WTC11 (cell line): ENCODE data around the gene TMED4. TPM values are rescaled to one million over a fixed set of nuclear protein-coding genes. Genes with fewer than 3 reads are reported as not detected.

ENCODE experiments used
- ATAC-seq: fragments of 200-7000 bp; cut with Tn5 transposase; 2 replicates; pipeline ENCODE4 v1.10.0; 2021; ENCODE audit warnings: mild to moderate bottlenecking, moderate library complexity
- CTCF ChIA-PET: fragments of 300-600 bp; sonication (Branson Sonifier 250); formaldehyde crosslinking; loops from one replicate; lab custom pipeline; 2021; ENCODE audit warnings: antibody characterized with exemption; lab: Charles Lee
- POLR2A ChIA-PET: fragments of 350-600 bp; sonication (Branson Sonifier 250); formaldehyde crosslinking; loops from one replicate; lab custom pipeline; 2021; ENCODE audit warnings: antibody characterized with exemption; lab: Charles Lee
- DNase-seq: peaks from one replicate; pipeline ENCODE4 v3.0.0; 2021; ENCODE audit warnings: low spot score
- H3K27ac Mint-ChIP-seq: 2 replicates; pipeline ENCODE4 v1.8.0; 2021; ENCODE audit warnings: mixed read lengths
- H3K27me3 Mint-ChIP-seq: 2 replicates; pipeline ENCODE4 v1.8.0; 2021; ENCODE audit warnings: low read depth, mild to moderate bottlenecking, moderate library complexity, mixed read lengths
- H3K36me3 Mint-ChIP-seq: 2 replicates; pipeline ENCODE4 v1.8.0; 2021; ENCODE audit warnings: mixed read lengths
- H3K4me1 Mint-ChIP-seq: 2 replicates; pipeline ENCODE4 v1.8.0; 2022; ENCODE audit warnings: mixed read lengths
- H3K4me3 Mint-ChIP-seq: 2 replicates; pipeline ENCODE4 v1.8.0; 2021; ENCODE audit warnings: mild to moderate bottlenecking, moderate library complexity, mixed read lengths
- H3K9me3 Mint-ChIP-seq: 2 replicates; pipeline ENCODE4 v1.8.0; 2021; ENCODE audit warnings: mixed read lengths
- CBFB ChIP-seq: sonication (generic); formaldehyde crosslinking; IDR thresholded peaks from 2 replicates; pipeline ENCODE4 v1.8.1; 2022; ENCODE audit warnings: mild to moderate bottlenecking, low read depth, missing genetic modification reagents
- CREB1 ChIP-seq: sonication (generic); formaldehyde crosslinking; IDR thresholded peaks from 2 replicates; pipeline ENCODE4 v1.8.0; 2023; ENCODE audit warnings: mild to moderate bottlenecking, missing genetic modification reagents
- CREM ChIP-seq: sonication (generic); formaldehyde crosslinking; IDR thresholded peaks from 2 replicates; pipeline ENCODE4 v1.8.1; 2022; ENCODE audit warnings: mild to moderate bottlenecking, missing genetic modification reagents, moderate library complexity
- GRHL2 ChIP-seq: fragments of 250-450 bp; sonication (Bioruptor Pico); IDR thresholded peaks from 2 replicates; pipeline ENCODE4 v1.8.0; 2022; ENCODE audit warnings: mild to moderate bottlenecking, moderate library complexity; ENCODE audit not compliant: insufficient replicate concordance, severe bottlenecking
- JAZF1 ChIP-seq: fragments of 250-450 bp; sonication (Bioruptor Pico); IDR thresholded peaks from 2 replicates; pipeline ENCODE4 v1.9.0; 2021; ENCODE audit warnings: moderate library complexity, mild to moderate bottlenecking, inconsistent platforms
- NR1H2 ChIP-seq: sonication (generic); formaldehyde crosslinking; IDR thresholded peaks from 2 replicates; pipeline ENCODE4 v1.9.0; 2021; ENCODE audit warnings: mild to moderate bottlenecking, moderate library complexity, missing genetic modification reagents
- NR3C1 ChIP-seq: sonication (generic); formaldehyde crosslinking; conservative IDR thresholded peaks from 2 replicates; pipeline ENCODE4 v1.8.1; 2023; ENCODE audit warnings: low read depth, mild to moderate bottlenecking, missing genetic modification reagents
- RELA ChIP-seq: sonication (generic); formaldehyde crosslinking; IDR thresholded peaks from 2 replicates; pipeline ENCODE4 v1.8.1; 2022; ENCODE audit warnings: missing genetic modification reagents, mild to moderate bottlenecking, borderline replicate concordance
- SMAD4 ChIP-seq: sonication (generic); formaldehyde crosslinking; IDR thresholded peaks from 2 replicates; pipeline ENCODE4 v1.8.0; 2022; ENCODE audit warnings: mild to moderate bottlenecking, missing genetic modification reagents
- TEAD4 ChIP-seq: sonication (generic); formaldehyde crosslinking; IDR thresholded peaks from 2 replicates; pipeline ENCODE4 v1.8.0; 2022; ENCODE audit warnings: mild to moderate bottlenecking, missing genetic modification reagents
- ZNF317 ChIP-seq: sonication (generic); formaldehyde crosslinking; IDR thresholded peaks from 2 replicates; pipeline ENCODE4 v1.8.1; 2023; ENCODE audit warnings: low read depth, mild to moderate bottlenecking, moderate library complexity, missing genetic modification reagents, borderline replicate concordance
- ZNF396 ChIP-seq: fragments of 250-450 bp; sonication (Bioruptor Pico); IDR thresholded peaks from 2 replicates; pipeline ENCODE4 v1.8.0; 2021; ENCODE audit warnings: mild to moderate bottlenecking, moderate library complexity, borderline replicate concordance
- total RNA-seq: library from RNA; stranded (reverse); gene quantifications from 3 replicates; pipeline ENCODE4 v1.2.3, GENCODE V29; 2021
- TF ChIP-seq, protein P1 (sequence below): sonication (generic); formaldehyde crosslinking; IDR thresholded peaks from 2 replicates; pipeline ENCODE4 v1.8.1; 2023; ENCODE audit warnings: mild to moderate bottlenecking, missing genetic modification reagents, borderline replicate concordance
- TF ChIP-seq, protein P2 (sequence below): fragments of 250-450 bp; sonication (Bioruptor Pico); IDR thresholded peaks from 2 replicates; pipeline ENCODE4 v1.9.0; 2021; ENCODE audit warnings: mild to moderate bottlenecking
- TF ChIP-seq, protein P3 (sequence below): sonication (generic); formaldehyde crosslinking; IDR thresholded peaks from 2 replicates; pipeline ENCODE4 v1.8.1; 2022; ENCODE audit warnings: mild to moderate bottlenecking, missing genetic modification reagents, moderate library complexity, borderline replicate concordance
- TF ChIP-seq, protein P4 (sequence below): sonication (generic); formaldehyde crosslinking; IDR thresholded peaks from 2 replicates; pipeline ENCODE4 v1.8.1; 2022; ENCODE audit warnings: missing genetic modification reagents, borderline replicate concordance
- TF ChIP-seq, protein P5 (sequence below): sonication (generic); formaldehyde crosslinking; IDR thresholded peaks from 2 replicates; pipeline ENCODE4 v1.8.1; 2022; ENCODE audit warnings: low read depth, missing genetic modification reagents, borderline replicate concordance
- TF ChIP-seq, protein P6 (sequence below): sonication (generic); formaldehyde crosslinking; IDR thresholded peaks from 2 replicates; pipeline ENCODE4 v1.8.1; 2023; ENCODE audit warnings: mild to moderate bottlenecking, missing genetic modification reagents, moderate library complexity

TMED4 gene
- total RNA-seq, 1 experiment from 2014 or later, result 58.6 TPM

DNA sequence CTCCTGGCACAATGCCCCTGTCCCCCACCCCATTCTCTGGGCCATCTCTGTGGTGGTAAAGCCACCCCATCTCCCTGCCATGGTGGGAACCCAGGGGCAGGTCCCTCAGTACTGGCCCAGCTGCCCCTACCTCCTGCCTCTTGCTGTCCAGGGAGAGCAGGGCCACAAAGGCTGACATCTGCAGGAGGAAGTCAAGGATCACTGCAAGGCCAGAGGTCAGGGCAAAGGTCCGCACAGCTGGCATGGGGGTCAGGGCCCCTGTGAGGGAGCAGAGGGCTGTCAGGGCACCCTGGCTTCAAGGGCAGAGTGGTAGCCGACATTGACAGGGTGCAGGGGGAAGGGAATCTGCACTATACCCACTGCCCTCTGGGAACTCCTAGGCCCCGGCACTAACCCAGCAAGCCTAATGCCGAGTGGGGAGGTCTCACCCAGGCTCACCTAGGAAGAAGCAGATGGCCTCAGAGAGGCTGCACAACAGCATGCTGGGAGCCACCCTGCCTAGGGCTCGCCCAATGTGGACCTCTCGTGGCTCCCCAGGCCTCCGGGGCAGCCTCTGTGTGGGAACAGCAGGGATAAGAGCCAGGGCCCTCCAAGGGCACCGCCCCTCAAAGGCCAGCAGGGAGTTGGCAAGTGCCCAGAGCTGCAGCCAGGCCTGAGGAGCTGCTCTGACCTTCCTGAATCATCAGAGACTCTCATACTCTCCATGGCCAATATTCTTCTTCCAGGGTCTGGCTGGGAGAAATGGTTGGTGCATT lies 48.6 kb downstream of the TMED4 start (continued):
- TF ChIP-seq, protein P1, sequence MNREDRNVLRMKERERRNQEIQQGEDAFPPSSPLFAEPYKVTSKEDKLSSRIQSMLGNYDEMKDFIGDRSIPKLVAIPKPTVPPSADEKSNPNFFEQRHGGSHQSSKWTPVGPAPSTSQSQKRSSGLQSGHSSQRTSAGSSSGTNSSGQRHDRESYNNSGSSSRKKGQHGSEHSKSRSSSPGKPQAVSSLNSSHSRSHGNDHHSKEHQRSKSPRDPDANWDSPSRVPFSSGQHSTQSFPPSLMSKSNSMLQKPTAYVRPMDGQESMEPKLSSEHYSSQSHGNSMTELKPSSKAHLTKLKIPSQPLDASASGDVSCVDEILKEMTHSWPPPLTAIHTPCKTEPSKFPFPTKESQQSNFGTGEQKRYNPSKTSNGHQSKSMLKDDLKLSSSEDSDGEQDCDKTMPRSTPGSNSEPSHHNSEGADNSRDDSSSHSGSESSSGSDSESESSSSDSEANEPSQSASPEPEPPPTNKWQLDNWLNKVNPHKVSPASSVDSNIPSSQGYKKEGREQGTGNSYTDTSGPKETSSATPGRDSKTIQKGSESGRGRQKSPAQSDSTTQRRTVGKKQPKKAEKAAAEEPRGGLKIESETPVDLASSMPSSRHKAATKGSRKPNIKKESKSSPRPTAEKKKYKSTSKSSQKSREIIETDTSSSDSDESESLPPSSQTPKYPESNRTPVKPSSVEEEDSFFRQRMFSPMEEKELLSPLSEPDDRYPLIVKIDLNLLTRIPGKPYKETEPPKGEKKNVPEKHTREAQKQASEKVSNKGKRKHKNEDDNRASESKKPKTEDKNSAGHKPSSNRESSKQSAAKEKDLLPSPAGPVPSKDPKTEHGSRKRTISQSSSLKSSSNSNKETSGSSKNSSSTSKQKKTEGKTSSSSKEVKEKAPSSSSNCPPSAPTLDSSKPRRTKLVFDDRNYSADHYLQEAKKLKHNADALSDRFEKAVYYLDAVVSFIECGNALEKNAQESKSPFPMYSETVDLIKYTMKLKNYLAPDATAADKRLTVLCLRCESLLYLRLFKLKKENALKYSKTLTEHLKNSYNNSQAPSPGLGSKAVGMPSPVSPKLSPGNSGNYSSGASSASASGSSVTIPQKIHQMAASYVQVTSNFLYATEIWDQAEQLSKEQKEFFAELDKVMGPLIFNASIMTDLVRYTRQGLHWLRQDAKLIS (CRISPR knock-in tag), result no peak

DNA sequence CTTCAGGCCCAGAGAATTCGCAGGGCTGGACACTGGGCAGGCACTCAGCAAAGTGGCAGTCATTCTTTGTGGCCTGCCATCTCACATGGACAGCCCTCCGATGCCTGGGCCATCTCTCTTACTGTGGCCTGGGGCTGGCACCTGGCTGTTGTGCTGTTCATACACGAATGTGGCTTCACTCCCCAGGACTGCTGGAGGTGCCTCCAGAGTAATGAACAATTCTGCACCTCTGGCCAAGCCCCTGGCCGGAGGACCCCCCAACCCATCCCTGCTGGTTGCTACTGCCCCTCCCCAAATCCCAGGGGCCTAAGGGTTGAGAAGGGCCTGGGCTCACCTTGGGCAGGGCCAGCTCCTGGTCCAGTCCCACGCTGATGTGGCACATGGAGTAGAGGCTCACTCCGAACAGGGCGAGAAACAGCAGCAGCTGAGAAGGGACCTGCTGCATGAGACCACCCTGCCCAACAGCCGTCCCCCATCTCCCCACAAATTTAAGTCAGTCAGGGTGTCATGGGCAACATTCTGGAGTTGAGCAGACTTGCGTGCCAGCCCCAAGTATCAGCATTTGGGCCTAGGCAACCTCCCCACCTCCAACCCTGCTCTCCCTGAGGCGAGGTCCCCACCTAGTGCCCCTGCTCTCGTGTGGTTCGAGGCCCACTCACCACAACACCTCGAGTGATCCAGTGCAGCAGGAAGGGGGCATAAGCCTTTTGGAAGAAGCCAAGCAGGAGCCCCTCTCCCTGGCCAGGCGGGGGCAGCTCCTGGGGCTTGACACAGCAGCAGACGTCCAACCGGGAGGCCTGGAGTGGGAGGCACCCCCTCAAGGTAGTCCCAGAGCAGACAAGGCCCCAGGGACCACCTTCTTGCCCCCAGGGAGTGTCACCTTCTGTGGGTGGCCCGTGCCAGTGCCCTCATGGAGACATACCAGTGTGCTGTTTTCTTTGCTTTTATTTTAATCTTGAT lies 50.3 kb downstream of the TMED4 start:
- ChIA-PET POLR2A (no interaction called here), CTCF (interaction anchor here (0.6 kb wide), 1 partner anchor 289 kb away, joined by 4 read pairs; no protein-coding TSS in a partner anchor)
- Mint-ChIP-seq H3K27ac (no peak overlapping the region), H3K4me3 (no peak overlapping the region), H3K4me1 (no peaks in the 10 kb centered on the region), H3K27me3 (peaks cover 3% of the 10 kb centered on the region), H3K9me3 (peaks cover 4% of the 10 kb centered on the region; the same call in 1 of the 2 replicates), H3K36me3 (no peaks in the 10 kb centered on the region)
- no peak for DNase-seq
- no peak for ATAC-seq
- TF ChIP-seq CREM (CRISPR knock-in tag) (no peak), TEAD4 (CRISPR knock-in tag) (no peak), CREB1 (CRISPR knock-in tag) (no peak), SMAD4 (CRISPR knock-in tag) (no peak), CBFB (no peak), RELA (CRISPR knock-in tag) (no peak)
- TF ChIP-seq, protein P2, sequence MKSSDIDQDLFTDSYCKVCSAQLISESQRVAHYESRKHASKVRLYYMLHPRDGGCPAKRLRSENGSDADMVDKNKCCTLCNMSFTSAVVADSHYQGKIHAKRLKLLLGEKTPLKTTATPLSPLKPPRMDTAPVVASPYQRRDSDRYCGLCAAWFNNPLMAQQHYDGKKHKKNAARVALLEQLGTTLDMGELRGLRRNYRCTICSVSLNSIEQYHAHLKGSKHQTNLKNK, result no peak
- TF ChIP-seq, protein P3, sequence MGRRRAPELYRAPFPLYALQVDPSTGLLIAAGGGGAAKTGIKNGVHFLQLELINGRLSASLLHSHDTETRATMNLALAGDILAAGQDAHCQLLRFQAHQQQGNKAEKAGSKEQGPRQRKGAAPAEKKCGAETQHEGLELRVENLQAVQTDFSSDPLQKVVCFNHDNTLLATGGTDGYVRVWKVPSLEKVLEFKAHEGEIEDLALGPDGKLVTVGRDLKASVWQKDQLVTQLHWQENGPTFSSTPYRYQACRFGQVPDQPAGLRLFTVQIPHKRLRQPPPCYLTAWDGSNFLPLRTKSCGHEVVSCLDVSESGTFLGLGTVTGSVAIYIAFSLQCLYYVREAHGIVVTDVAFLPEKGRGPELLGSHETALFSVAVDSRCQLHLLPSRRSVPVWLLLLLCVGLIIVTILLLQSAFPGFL (CRISPR knock-in tag), result no peak
- TF ChIP-seq, protein P4, sequence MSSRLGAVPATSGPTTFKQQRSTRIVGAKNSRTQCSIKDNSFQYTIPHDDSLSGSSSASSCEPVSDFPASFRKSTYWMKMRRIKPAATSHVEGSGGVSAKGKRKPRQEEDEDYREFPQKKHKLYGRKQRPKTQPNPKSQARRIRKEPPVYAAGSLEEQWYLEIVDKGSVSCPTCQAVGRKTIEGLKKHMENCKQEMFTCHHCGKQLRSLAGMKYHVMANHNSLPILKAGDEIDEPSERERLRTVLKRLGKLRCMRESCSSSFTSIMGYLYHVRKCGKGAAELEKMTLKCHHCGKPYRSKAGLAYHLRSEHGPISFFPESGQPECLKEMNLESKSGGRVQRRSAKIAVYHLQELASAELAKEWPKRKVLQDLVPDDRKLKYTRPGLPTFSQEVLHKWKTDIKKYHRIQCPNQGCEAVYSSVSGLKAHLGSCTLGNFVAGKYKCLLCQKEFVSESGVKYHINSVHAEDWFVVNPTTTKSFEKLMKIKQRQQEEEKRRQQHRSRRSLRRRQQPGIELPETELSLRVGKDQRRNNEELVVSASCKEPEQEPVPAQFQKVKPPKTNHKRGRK (CRISPR knock-in tag), result no peak

DNA sequence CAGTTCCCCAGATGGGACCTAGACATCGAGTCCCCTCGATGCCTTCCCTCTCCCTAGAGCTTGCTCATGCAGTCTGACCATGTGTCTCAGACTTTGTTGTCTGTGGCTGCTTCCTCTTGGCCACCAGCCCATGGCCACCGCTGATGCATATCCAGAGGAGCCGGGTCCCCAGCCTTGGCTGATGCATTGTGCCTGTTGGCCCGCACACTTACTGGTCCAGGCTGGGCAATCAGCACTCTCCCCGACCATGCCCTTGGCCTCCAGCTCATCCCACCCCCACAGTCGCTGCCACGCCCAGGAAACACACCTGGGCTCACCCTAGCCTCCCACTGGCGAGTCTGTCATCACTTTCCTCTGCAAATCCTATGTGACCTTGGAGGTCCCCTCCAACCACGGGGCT lies 51.0 kb downstream of the TMED4 start:
- ATAC-seq (no peak), DNase-seq (no peak)
- Mint-ChIP-seq H3K27ac (no peak overlapping the region), H3K36me3 (0 out of 2 replicates have a peak, but pooled peaks cover 1% of the 10 kb centered on the region), H3K9me3 (peaks cover 6% of the 10 kb centered on the region), H3K27me3 (peaks cover 3% of the 10 kb centered on the region), H3K4me3 (no peak overlapping the region), H3K4me1 (no peaks in the 10 kb centered on the region)
- POLR2A ChIA-PET, result no interaction called here
- TF ChIP-seq NR3C1 (no peak), JAZF1 (CRISPR knock-in tag) (no peak), NR1H2 (CRISPR knock-in tag) (no peak), ZNF396 (CRISPR knock-in tag) (no peak), ZNF317 (CRISPR knock-in tag) (no peak), GRHL2 (CRISPR knock-in tag) (no peak)
- TF ChIP-seq, protein P5, sequence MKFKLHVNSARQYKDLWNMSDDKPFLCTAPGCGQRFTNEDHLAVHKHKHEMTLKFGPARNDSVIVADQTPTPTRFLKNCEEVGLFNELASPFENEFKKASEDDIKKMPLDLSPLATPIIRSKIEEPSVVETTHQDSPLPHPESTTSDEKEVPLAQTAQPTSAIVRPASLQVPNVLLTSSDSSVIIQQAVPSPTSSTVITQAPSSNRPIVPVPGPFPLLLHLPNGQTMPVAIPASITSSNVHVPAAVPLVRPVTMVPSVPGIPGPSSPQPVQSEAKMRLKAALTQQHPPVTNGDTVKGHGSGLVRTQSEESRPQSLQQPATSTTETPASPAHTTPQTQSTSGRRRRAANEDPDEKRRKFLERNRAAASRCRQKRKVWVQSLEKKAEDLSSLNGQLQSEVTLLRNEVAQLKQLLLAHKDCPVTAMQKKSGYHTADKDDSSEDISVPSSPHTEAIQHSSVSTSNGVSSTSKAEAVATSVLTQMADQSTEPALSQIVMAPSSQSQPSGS (CRISPR knock-in tag), result no peak
- TF ChIP-seq, protein P6, sequence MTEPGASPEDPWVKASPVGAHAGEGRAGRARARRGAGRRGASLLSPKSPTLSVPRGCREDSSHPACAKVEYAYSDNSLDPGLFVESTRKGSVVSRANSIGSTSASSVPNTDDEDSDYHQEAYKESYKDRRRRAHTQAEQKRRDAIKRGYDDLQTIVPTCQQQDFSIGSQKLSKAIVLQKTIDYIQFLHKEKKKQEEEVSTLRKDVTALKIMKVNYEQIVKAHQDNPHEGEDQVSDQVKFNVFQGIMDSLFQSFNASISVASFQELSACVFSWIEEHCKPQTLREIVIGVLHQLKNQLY (CRISPR knock-in tag), result no peak
- CTCF ChIA-PET, result no interaction called here
